Stimulated activated CD4-positive, alpha-beta T cell treated with anti-CD3 and anti-CD28 coated beads, Interleukin-1b, Interleukin-23, amount 100 ng/mL, for 1 hour (primary cell): ENCODE measurements around the gene ABCA6.

Experiments used
- DNase-seq, 2 donors: peaks; one replicate each; pipeline ENCODE4 v3.0.0-alpha.2; 2020; ENCODE audit warnings: low read depth in 2 of 2

Gene ABCA6

DNA sequence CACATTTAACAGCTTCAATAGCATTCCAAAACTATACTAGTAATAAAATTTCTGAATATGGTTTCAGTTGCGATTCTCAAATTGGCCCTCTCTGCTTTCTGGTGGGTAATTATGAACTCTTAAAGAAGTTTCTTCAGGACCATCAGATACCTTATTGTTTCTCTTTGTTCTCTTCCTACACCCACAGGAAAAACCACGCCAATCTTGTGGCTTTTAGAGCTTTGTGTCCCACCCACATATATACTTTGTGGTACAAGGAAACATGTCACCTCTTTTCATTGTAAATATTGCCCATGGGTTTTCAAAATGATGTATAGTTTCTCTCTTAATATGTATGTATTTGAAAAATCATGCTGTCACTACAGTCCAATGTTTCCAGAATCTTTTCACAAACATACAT is 93.1 kb downstream of the ABCA6 start:
- DNase-seq, result no peak

DNA sequence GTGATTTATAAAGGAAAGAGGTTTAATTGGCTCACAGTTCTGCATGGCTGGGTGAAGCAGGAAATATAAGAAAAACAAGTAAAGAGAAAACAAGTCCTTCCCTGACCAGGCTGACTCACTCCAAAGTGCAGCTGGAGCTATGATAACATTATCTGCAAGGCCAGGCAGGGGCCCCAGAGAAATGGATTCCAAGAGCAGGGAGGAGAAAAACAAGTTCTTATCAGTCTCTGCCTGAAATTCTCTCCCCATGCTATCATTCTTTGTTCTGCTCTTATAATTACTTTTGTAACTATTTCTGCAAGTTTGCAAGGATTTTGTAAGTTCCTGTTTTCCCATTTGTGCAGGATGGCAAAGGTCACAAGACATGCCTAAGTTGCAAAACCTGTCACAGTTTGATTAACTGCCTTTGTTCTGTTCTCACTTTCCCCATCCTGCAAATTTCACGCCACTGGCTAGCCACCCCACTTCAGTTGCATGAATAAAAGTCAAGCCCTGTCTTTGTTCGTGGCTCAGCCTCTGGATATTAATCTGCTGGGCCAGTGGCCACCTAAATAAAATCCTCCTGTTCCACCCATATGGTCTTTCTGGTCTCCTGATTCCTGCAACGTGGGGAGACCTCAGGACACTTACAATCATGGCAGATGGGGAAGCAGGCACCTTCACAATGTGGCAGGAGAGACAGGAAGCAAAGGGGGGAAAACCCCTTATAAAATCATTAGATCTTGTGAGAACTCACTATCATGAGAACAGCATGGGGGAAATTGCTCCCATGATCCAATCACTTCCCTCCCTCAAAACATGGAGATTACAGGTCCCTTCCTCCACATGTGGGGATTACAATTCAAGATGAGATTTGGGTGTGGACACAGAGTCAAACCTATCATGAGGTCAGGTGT is 94.1 kb downstream of the ABCA6 start:
- DNase-seq, result no peak

DNA sequence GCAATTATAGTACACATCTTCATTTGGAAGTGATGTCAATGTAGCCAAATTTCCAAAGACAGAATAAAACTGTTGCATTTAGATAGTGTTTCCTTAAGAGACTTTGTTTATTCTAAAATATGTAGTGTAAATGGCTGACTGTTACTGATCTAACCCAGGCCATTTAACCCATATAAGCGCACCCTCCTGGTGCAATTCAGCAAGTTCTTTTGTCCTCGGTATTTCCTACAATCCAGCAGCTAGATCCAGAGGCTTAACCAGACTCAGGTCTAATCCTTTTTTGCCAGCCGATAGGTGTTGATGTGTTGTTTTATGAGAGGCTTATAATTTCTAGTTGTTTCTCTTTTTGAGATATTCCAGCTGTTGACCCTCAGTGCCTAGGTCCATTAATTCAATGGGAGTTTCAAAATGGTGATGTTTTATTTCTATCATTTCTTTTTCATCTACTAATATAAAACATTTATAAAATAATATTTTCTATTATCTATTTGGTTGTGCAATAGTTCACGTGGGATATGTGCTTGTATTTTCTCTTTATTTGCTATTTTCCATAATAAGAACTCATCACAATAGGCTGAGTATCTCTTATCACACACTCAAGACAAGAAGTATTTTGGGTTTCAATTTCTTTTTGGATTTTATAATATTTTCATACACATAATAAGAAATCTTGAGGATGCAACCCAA is 95.4 kb downstream of the ABCA6 start:
- no peak for DNase-seq

DNA sequence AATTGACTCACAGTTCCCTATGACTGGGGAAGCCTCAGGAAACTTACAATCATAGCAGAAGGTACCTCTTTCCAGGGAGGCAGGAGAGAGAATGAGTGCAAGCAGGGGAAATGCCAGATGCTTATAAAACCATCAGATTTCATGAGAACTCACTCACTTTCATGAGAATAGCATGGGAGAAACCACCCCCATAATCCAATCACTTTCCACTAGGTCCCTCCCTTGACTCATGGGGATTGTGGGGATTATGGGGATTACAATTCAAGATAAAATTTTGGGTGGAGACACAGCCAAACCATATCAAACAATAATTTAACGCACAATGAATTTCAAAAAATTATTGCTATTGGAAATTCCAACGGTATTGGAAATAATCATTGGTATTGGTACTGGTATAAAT is 96.0 kb downstream of the ABCA6 start:
- no peak for DNase-seq

DNA sequence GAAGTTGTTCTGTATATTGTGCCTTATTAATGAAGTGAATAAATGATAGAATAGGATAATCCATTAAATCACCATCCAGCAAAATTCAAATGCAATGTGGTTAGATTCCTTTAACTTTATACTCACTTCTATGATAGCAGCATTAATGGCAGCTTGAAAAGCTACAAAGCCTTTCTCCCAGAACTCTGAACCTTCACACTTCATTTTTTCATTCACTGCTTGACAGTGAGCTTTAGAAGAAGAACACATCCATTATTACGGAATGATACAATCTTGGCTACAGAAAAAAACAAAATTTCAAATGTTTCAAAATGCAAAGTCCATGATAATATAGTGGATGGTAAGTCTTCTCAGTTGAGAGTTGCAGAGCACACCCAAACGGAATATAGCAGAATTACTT is 97.3 kb downstream of the ABCA6 start:
- DNase-seq, result no peak

DNA sequence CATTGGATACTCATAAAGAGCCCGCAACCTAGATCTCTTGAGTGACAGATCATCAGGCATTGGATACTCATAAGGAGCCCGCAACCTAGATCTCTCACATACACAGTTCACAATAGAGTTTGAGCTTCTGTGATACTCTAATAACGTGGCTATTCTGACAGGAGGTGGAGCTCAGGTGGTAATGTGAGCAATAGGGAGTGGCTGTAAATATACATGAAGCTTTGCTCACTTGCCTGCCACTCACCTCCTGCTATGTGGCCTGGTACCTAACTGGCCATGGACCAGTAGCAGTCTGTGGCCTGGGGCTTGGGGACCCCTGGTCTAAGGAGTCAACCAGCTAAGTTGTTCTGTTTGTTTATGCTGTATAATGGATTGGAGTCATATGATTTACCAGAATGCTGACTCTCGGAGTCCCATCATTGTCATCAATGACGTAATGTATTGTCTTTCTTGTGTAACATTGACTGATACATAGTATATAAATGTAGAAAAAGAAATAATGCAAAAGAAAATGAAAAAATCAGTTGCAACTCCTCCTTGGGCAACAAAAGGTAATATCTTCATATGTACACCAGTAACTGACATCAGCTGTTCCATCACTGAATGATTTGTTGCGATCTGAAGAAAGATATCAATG is 98.5 kb downstream of the ABCA6 start:
- no peak for DNase-seq

DNA sequence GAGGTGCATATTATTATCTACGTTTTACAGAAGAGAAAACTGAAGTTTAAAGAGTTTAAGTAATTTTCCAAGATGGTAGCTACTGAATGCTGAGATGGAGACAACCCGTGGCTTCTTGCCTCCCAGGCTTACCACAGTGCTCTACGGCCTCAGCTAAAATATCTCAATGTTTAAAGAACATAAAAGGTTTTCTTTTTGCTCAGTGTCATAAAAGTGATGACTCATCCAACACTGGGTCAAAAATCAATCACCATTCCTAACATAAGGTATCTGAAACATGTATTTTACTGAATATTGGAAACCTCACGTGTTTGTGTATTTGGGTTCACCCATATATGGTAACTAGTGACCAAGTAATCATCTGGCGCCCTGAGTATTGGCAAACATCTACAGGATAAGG is 99.4 kb downstream of the ABCA6 start:
- no peak for DNase-seq

DNA sequence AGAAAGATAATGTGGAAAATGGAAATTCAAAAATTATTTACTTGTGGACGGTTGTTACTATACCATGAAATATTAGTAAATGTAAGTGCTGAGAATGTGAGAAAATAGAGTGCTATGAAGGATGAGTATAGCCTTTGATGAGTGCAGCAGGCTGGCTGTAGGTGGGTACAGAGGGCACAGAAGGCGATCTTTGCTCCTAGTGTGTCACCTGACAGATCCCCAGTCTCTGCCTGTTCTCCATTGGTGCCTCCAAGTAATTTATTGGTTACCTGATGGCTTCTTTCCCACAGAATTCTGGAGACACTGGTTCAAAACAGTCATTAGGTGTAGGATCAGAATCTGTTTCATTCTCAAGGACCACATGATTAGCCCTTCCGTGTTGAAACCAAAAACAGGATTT is 109.9 kb downstream of the ABCA6 start:
- no peak for DNase-seq

DNA sequence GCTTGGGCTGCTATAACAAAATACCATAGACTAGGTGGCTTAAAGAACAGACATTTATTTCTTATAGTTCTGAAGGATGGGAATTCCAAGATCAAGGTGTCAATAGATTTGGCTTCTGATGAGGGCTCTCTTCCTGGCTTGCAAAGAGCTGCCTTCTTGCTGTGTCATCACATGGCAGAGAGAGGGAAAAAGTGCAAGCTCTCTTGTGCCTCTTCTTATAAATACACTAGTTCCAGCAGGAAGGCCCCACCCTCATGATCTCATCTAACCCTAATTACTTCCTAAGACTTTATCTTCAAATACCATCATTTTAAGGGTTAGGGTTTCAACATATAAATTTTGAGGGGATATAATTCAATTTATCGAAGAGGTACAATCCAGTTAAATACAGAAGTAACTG is 111.5 kb downstream of the ABCA6 start:
- no peak for DNase-seq
